Calu3 (cell line): ENCODE data around the gene VPS45. TPM values are rescaled to one million over a fixed set of nuclear protein-coding genes. Genes with fewer than 3 reads are reported as not detected.
"Not testable (repeated sequence)": the region's sequence is repeated elsewhere in the genome, so short reads cannot be mapped to it uniquely, and the experiment has no call there.

Source experiments
- BruUV-seq: library from RNA; stranded (reverse); fragments of 400-500 nt; replicated peaks from 2 replicates; lab custom pipeline; 2021; lab: Mats Ljungman, UMichigan
- CTCF ChIA-PET: fragments of 300-600 bp; sonication (Branson Sonifier 250); formaldehyde crosslinking; loops from one replicate; lab custom pipeline; 2022; ENCODE audit warnings: antibody characterized with exemption; lab: Charles Lee
- DNase-seq: peaks from one replicate; pipeline ENCODE4 v3.0.0; 2022
- H3K27ac Mint-ChIP-seq: one replicate; pipeline ENCODE4 v1.8.0; 2022; ENCODE audit warnings: mixed read lengths; ENCODE audit not compliant: unreplicated experiment
- H3K27me3 Mint-ChIP-seq: one replicate; pipeline ENCODE4 v1.8.0; 2022; ENCODE audit warnings: mixed read lengths; ENCODE audit not compliant: unreplicated experiment
- H3K36me3 Mint-ChIP-seq: one replicate; pipeline ENCODE4 v1.8.0; 2022; ENCODE audit warnings: mild to moderate bottlenecking, moderate library complexity, mixed read lengths; ENCODE audit not compliant: insufficient read depth, unreplicated experiment
- H3K4me1 Mint-ChIP-seq: one replicate; pipeline ENCODE4 v1.8.0; 2022; ENCODE audit warnings: mild to moderate bottlenecking, low read depth, mixed read lengths; ENCODE audit not compliant: unreplicated experiment
- H3K4me3 Mint-ChIP-seq: one replicate; pipeline ENCODE4 v1.8.0; 2022; ENCODE audit warnings: mild to moderate bottlenecking, low read depth, moderate library complexity, mixed read lengths; ENCODE audit not compliant: unreplicated experiment
- H3K9me3 Mint-ChIP-seq: one replicate; pipeline ENCODE4 v1.8.0; 2022; ENCODE audit warnings: low read depth, mixed read lengths; ENCODE audit not compliant: unreplicated experiment
- CTCF ChIP-seq: fragments of 200-600 bp; IDR thresholded peaks from one replicate; pipeline ENCODE4 v1.8.0; 2022; ENCODE audit warnings: antibody characterized with exemption; ENCODE audit not compliant: unreplicated experiment
- intact Hi-C: fragments of 100-400 bp; cut with micrococcal nuclease; formaldehyde crosslinking; loops from one replicate; pipeline ENCODE4 v1.10.0; 2022; ENCODE audit not compliant: unreplicated experiment
- total RNA-seq: library from RNA; stranded (reverse); gene quantifications from 2 replicates; pipeline ENCODE4 v1.2.3, GENCODE V29; 2022

The VPS45 gene
- total RNA-seq, 1 experiment from 2014 or later: 37.9 TPM

- Mint-ChIP-seq H3K27ac (no peak overlapping the region), H3K4me1 (no peaks in the 10 kb centered on the region), H3K9me3 (no peaks in the 10 kb centered on the region), H3K4me3 (no peak overlapping the region), H3K36me3 (no peaks in the 10 kb centered on the region), H3K27me3 (no peaks in the 10 kb centered on the region)
- CTCF ChIA-PET: no interaction called here
- DNase-seq: no peak
- no TSS peak for BruUV-seq
- intact Hi-C loops: loop anchor here (10.0 kb wide), 1 partner anchor 286 kb away; the partner anchor contains the start of gene BOLA1
- no peak for TF ChIP-seq CTCF
Observed at GRCh38 chr1:150180474-150180873, 112.9 kb downstream of the VPS45 start.

- H3K27me3 Mint-ChIP-seq: no peaks in the 10 kb centered on the region
- DNase-seq: no peak
- peaks cover 3% of the 10 kb centered on the region for H3K4me1 Mint-ChIP-seq
- H3K36me3 Mint-ChIP-seq: no peaks in the 10 kb centered on the region
- CTCF ChIA-PET: interaction anchor here (0.6 kb wide), 1 partner anchor 139 kb away, joined by 3 read pairs; no protein-coding TSS in a partner anchor
- TF ChIP-seq CTCF: no peak
- no peaks in the 10 kb centered on the region for H3K9me3 Mint-ChIP-seq
- no peak overlapping the region for H3K27ac Mint-ChIP-seq
- no TSS peak for BruUV-seq
- no peak overlapping the region for H3K4me3 Mint-ChIP-seq
- intact Hi-C loops: loop anchor here (10.0 kb wide), 1 partner anchor 287 kb away; the partner anchor contains the start of gene BOLA1
Observed at GRCh38 chr1:150182247-150182646, 114.7 kb downstream of the VPS45 start.

- Mint-ChIP-seq H3K4me3 (no peak overlapping the region), H3K9me3 (no peaks in the 10 kb centered on the region), H3K27ac (no peak overlapping the region), H3K27me3 (no peaks in the 10 kb centered on the region), H3K4me1 (peaks cover 9% of the 10 kb centered on the region), H3K36me3 (no peaks in the 10 kb centered on the region)
- no peak for TF ChIP-seq CTCF
- DNase-seq: no peak
- no TSS peak for BruUV-seq
- CTCF ChIA-PET: no interaction called here
- intact Hi-C loops: loop anchor here (10.0 kb wide), 1 partner anchor 288 kb away; the partner anchor contains the start of gene BOLA1
Observed at GRCh38 chr1:150183061-150183460, 115.5 kb downstream of the VPS45 start.

GRCh38 chr1:150185481-150185880 is 117.9 kb downstream of the VPS45 start:
- Mint-ChIP-seq H3K9me3 (no peaks in the 10 kb centered on the region), H3K27ac (no peak overlapping the region), H3K27me3 (no peaks in the 10 kb centered on the region), H3K4me3 (no peak overlapping the region), H3K4me1 (peaks cover 20% of the 10 kb centered on the region), H3K36me3 (no peaks in the 10 kb centered on the region)
- no peak for DNase-seq
- TF ChIP-seq CTCF: no peak
- intact Hi-C loops: loop anchor here (5.0 to 10.0 kb wide), 2 partner anchors 223 to 291 kb away; partner anchors contain the start of gene BOLA1
- CTCF ChIA-PET: no interaction called here
- BruUV-seq: no TSS peak

- H3K9me3 Mint-ChIP-seq, BruUV-seq, H3K27me3 Mint-ChIP-seq, H3K27ac Mint-ChIP-seq, H3K4me3 Mint-ChIP-seq, H3K36me3 Mint-ChIP-seq, DNase-seq: not testable (repeated sequence)
- peaks cover 22% of the 10 kb centered on the region for H3K4me1 Mint-ChIP-seq
- intact Hi-C loops: loop anchor here (5.0 to 10.0 kb wide), 2 partner anchors 224 to 292 kb away; partner anchors contain the start of gene BOLA1
- CTCF ChIA-PET: interaction anchor here (0.6 to 1.8 kb wide), 11 partner anchors 8 to 299 kb away, joined by 3 to 9 read pairs (median 4); partner anchors contain the start of gene VPS45
Observed at GRCh38 chr1:150186438-150186788, 118.8 kb downstream of the VPS45 start.
